Activated naive CD4-positive, alpha-beta T cell treated with Interleukin-2 at 50 U/mL for 16 hours (primary cell): Measurements from ENCODE around the gene EPB41L2.
"Not testable (repeated sequence)": the region's sequence is repeated elsewhere in the genome, so short reads cannot be mapped to it uniquely, and the experiment has no call there.

Experiments used
- DNase-seq: peaks from one replicate; pipeline ENCODE4 v3.0.0-alpha.2; 2020

The EPB41L2 gene

GRCh38 chr6:130937942-130938604, 125.0 kb downstream of the EPB41L2 start:
- no peak for DNase-seq

- DNase-seq, result no peak
Measured at GRCh38 chr6:130936933-130937332, 126.1 kb downstream of the EPB41L2 start.

- no peak for DNase-seq
Measured at GRCh38 chr6:130935978-130936377, 127.1 kb downstream of the EPB41L2 start.

GRCh38 chr6:130934848-130935585, 128.0 kb downstream of the EPB41L2 start:
- no peak for DNase-seq

- DNase-seq, result no peak
Measured at GRCh38 chr6:130933712-130934200, 129.3 kb downstream of the EPB41L2 start.

- DNase-seq, result no peak
Measured at GRCh38 chr6:130932921-130933320, 130.1 kb downstream of the EPB41L2 start.

- no peak for DNase-seq
Measured at GRCh38 chr6:130932438-130932837, 130.6 kb downstream of the EPB41L2 start.

GRCh38 chr6:130931683-130932082, 131.4 kb downstream of the EPB41L2 start:
- no peak for DNase-seq

- no peak for DNase-seq
Measured at GRCh38 chr6:130929036-130929678, 133.9 kb downstream of the EPB41L2 start.

GRCh38 chr6:130928158-130928912, 134.7 kb downstream of the EPB41L2 start:
- DNase-seq, result no peak

- DNase-seq, result no peak
Measured at GRCh38 chr6:130927305-130927704, 135.7 kb downstream of the EPB41L2 start.

- DNase-seq, result no peak
Measured at GRCh38 chr6:130923350-130923749, 139.7 kb downstream of the EPB41L2 start.

GRCh38 chr6:130922922-130923321, 140.1 kb downstream of the EPB41L2 start:
- no peak for DNase-seq

- no peak for DNase-seq
Measured at GRCh38 chr6:130920969-130921368, 142.1 kb downstream of the EPB41L2 start.

GRCh38 chr6:130918171-130918570, 144.9 kb downstream of the EPB41L2 start:
- DNase-seq, result no peak

- not testable (repeated sequence) for DNase-seq
Measured at GRCh38 chr6:130915606-130916005, 147.4 kb downstream of the EPB41L2 start.

- DNase-seq, result no peak
Measured at GRCh38 chr6:130913120-130913519, 149.9 kb downstream of the EPB41L2 start.

- no peak for DNase-seq
Measured at GRCh38 chr6:130912434-130912833, 150.6 kb downstream of the EPB41L2 start.

- DNase-seq, result no peak
Measured at GRCh38 chr6:130908958-130909357, 154.1 kb downstream of the EPB41L2 start.

- no peak for DNase-seq
Measured at GRCh38 chr6:130908188-130908587, 154.9 kb downstream of the EPB41L2 start.

- DNase-seq, result no peak
Measured at GRCh38 chr6:130907687-130908086, 155.4 kb downstream of the EPB41L2 start.

GRCh38 chr6:130906736-130907381, 156.2 kb downstream of the EPB41L2 start:
- no peak for DNase-seq

- no peak for DNase-seq
Measured at GRCh38 chr6:130903602-130904001, 159.4 kb downstream of the EPB41L2 start.
